Effector CD4-positive, alpha-beta T cell (primary cell): ENCODE data around the gene MRPL12.
"Not testable (repeated sequence)": the region's sequence is repeated elsewhere in the genome, so short reads cannot be mapped to it uniquely, and the experiment has no call there.

Experiments
- DNase-seq: peaks from one replicate; pipeline ENCODE4 v3.0.0-alpha.2; 2020

Gene MRPL12

GRCh38 chr17:81717766-81718089 lies 14.6 kb downstream of the MRPL12 start:
- no peak for DNase-seq

- no peak for DNase-seq
Observed at GRCh38 chr17:81719410-81720266, 16.5 kb downstream of the MRPL12 start.

GRCh38 chr17:81720267-81721071 lies 17.3 kb downstream of the MRPL12 start:
- no peak for DNase-seq

GRCh38 chr17:81722184-81723120 lies 19.3 kb downstream of the MRPL12 start:
- DNase-seq, result no peak

GRCh38 chr17:81723651-81724209 lies 20.6 kb downstream of the MRPL12 start:
- DNase-seq, result no peak

- DNase-seq, result no peak
Observed at GRCh38 chr17:81725439-81725838, 22.3 kb downstream of the MRPL12 start.

GRCh38 chr17:81726004-81726403 lies 22.8 kb downstream of the MRPL12 start:
- no peak for DNase-seq

- DNase-seq, result no peak
Observed at GRCh38 chr17:81727324-81728031, 24.3 kb downstream of the MRPL12 start.

GRCh38 chr17:81733507-81734404 lies 30.6 kb downstream of the MRPL12 start:
- peak; percentile 35 for DNase-seq

GRCh38 chr17:81734405-81735263 lies 31.5 kb downstream of the MRPL12 start:
- no peak for DNase-seq

GRCh38 chr17:81735264-81736102 lies 32.3 kb downstream of the MRPL12 start:
- no peak for DNase-seq

- DNase-seq, result no peak
Observed at GRCh38 chr17:81737947-81738800, 35.0 kb downstream of the MRPL12 start.

GRCh38 chr17:81738801-81739393 lies 35.7 kb downstream of the MRPL12 start:
- DNase-seq, result no peak

- DNase-seq, result not testable (repeated sequence)
Observed at GRCh38 chr17:81739593-81739992, 36.4 kb downstream of the MRPL12 start.

GRCh38 chr17:81740395-81740961 lies 37.3 kb downstream of the MRPL12 start:
- no peak for DNase-seq

- DNase-seq, result no peak
Observed at GRCh38 chr17:81741049-81741593, 38.0 kb downstream of the MRPL12 start.
